ENCODE data around the gene MYBBP1A. TPM values are rescaled to one million over a fixed set of nuclear protein-coding genes. Genes with fewer than 3 reads are reported as not detected.
A peak's percentile ranks its signal among the peaks of the same experiment; 100 is the strongest.

The MYBBP1A gene
- total RNA-seq, 1 experiment from 2014 or later, result 130 TPM

DNA sequence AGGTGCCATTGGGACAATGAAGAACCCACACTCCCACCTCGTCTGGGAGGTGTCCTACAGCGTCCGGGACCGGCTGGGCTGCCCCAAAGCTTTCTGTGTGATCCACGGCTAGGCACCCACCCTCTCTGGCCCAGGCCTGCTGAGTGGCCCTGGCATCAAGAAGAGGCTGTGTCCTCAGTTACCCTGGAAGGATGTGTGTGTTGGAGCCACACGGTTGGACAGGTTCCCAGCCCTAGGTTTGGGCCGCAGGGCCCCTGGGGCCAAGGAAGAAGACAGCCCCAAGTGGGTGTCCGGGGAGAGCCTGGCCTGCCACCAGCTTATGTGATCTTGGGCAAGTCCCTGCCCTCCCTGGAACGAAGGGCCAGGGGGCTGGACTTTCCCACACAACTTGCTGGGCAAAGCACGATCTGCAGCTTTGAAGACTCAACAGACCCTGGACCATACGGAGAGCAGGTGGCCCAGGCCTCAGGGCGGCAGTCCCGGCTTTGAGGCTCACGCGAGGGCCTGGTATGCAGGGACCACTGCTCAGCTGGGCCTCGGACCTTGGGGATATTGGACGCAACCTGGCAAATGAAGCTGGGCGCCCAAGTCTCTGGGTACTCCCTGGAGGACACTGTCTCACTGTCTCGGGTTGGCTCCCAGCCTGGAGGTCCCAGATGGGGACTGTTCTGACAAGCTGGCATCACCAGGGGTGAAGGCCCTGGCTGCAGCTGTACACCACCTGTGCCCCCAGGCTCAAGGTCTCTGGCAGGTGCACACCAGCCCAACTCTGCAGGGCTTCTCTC, 17.5 kb downstream of the MYBBP1A start:
- Histone ChIP-seq H3K9me3 (ENCODE audit: control insufficient read depth in 1 of 2, insufficient read depth in 1 of 2, low read depth in 1 of 2, low read length in 2 of 2) (no peaks in the 10 kb centered on the region), H3K4me3 (replicated peaks in 1 of 2; ENCODE audit: low read depth in 1 of 2, low read length in 2 of 2) (no peak overlapping the region), H3K9me2 (ENCODE audit: insufficient read depth) (no peaks in the 10 kb centered on the region), H3K27ac (ENCODE audit: low read depth, low read length) (peak overlapping the region; percentile 38; the same call in 1 of the 2 replicates), H3K36me3 (ENCODE audit: control insufficient read depth in 1 of 2, insufficient read depth in 2 of 2, low read length in 2 of 2) (peaks cover 16 to 32% of the 10 kb centered on the region in 2 experiments; a peak in 3 of 4 replicates), H3K4me1 (ENCODE audit: control insufficient read depth in 1 of 2, insufficient read depth in 2 of 2, low read length in 2 of 2) (peaks cover 8 to 19% of the 10 kb centered on the region in 2 experiments; a peak in 3 of 4 replicates), H3K79me2 (ENCODE audit: insufficient read depth, low read length) (no peaks in the 10 kb centered on the region; the same call in 1 of the 2 replicates), H3K4me2 (ENCODE audit: low read length) (no peak overlapping the region), H2AFZ (ENCODE audit: low read depth, low read length, poor library complexity, severe bottlenecking) (no peak overlapping the region), H3K9ac (ENCODE audit: low read length) (no peak overlapping the region), H4K20me1 (ENCODE audit: insufficient read depth) (no peaks in the 10 kb centered on the region; the same call in 1 of the 2 replicates), H3K27me3 (ENCODE audit: insufficient read depth, low read length) (no peaks in the 10 kb centered on the region)
- no peak for ATAC-seq
- POLR2A ChIA-PET, result no interaction called here
- intact Hi-C loops (cut with micrococcal nuclease), result no loop called here
- CTCF ChIA-PET, result interaction anchor here (0.6 to 1.5 kb wide), 2 partner anchors 29 to 524 kb away, joined by 3 to 5 read pairs; no protein-coding TSS in a partner anchor
- BruUV-seq (replicated peaks), result no TSS peak
- RAD21 ChIA-PET (ENCODE audit: low non-redundant PET in 1 of 2, low total read pairs in 2 of 2, uncharacterized antibody in 2 of 2, unreplicated experiment in 2 of 2), result no interaction called here
- TF ChIP-seq, protein P1, sequence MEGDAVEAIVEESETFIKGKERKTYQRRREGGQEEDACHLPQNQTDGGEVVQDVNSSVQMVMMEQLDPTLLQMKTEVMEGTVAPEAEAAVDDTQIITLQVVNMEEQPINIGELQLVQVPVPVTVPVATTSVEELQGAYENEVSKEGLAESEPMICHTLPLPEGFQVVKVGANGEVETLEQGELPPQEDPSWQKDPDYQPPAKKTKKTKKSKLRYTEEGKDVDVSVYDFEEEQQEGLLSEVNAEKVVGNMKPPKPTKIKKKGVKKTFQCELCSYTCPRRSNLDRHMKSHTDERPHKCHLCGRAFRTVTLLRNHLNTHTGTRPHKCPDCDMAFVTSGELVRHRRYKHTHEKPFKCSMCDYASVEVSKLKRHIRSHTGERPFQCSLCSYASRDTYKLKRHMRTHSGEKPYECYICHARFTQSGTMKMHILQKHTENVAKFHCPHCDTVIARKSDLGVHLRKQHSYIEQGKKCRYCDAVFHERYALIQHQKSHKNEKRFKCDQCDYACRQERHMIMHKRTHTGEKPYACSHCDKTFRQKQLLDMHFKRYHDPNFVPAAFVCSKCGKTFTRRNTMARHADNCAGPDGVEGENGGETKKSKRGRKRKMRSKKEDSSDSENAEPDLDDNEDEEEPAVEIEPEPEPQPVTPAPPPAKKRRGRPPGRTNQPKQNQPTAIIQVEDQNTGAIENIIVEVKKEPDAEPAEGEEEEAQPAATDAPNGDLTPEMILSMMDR (IDR thresholded peaks at IDR 0.05 in 2 of 3, conservative IDR thresholded peaks at IDR 0.05 in 1 of 3; ENCODE audit: borderline replicate concordance in 1 of 3, insufficient read depth in 1 of 3, low read depth in 2 of 3, low read length in 2 of 3), result no peak
- TF ChIP-seq ZFX (IDR thresholded peaks at IDR 0.05), result no peak
- TF ChIP-seq, protein P2, sequence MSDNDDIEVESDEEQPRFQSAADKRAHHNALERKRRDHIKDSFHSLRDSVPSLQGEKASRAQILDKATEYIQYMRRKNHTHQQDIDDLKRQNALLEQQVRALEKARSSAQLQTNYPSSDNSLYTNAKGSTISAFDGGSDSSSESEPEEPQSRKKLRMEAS (IDR thresholded peaks at IDR 0.05), result no peak
- TF ChIP-seq RAD21 (IDR thresholded peaks at IDR 0.05; ENCODE audit: low read depth), result no peak
- TF ChIP-seq ZNF274 (IDR thresholded peaks at IDR 0.05; ENCODE audit: low read depth, low read length), result no peak
- no peak for TF ChIP-seq SIN3A (IDR thresholded peaks at IDR 0.05; ENCODE audit: low read depth)
- DNase-seq (ENCODE audit: low read depth, low spot score), result no peak
